Sigmoid colon (tissue), 4 donors: ENCODE measurements around the gene MED13L.

Experiments
- EP300 ChIP-seq, 4 donors: sonication (generic); formaldehyde crosslinking; IDR thresholded peaks; one replicate each; pipeline ENCODE4 v1.6.1; 2017; ENCODE audit warnings: antibody characterized with exemption in 4 of 4
- POLR2A ChIP-seq, 2 donors: fragments of 450-650 bp; IDR thresholded peaks; one replicate each; pipeline ENCODE4 v1.6.1; 2016; ENCODE audit warnings: antibody characterized with exemption in 2 of 2, mild to moderate bottlenecking in 2 of 2, moderate library complexity in 2 of 2

DNA sequence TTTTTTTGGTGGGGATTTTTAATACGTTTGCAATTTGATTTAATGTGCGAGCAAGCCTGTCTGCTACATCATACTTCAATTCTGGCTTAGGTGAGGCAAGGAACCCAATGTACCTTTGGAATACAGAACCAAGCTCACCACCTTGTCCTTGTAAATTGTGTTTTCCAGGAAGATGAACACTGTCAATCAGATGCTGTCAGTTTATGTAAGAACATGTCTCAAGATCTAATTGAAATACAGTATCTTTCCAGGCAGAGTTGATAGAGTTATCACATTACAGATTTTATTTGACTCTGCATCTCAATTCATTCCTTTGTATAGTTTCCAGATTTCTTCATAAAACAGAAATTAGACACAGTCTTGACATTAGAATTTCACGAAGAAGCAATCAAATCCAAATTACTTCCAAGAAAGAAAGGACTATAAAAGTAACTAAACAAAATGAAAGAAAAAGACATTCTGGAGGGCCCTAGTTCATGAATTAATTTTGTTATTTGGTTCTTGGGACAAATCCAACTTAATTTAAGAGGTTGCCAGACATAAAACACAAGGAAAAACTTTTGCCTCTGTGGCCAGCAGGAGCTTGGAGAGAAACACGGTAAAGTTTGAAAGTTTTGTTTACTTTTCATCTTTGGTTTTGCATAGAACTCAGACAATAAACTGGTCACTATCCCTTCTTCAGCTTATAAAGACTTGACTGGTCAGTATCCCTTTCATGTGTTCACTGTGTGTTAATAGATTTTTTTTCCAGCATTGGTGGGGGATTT lies 16.4 kb upstream of the MED13L start:
- TF ChIP-seq EP300 (IDR thresholded peaks at IDR 0.05), result no peak
- TF ChIP-seq POLR2A (IDR thresholded peaks at IDR 0.05), result no peak
